ENCODE measurements around the gene MID2. TPM values are rescaled to one million over a fixed set of nuclear protein-coding genes. Genes with fewer than 3 reads are reported as not detected.
"Not testable (repeated sequence)": the region's sequence is repeated elsewhere in the genome, so short reads cannot be mapped to it uniquely, and the experiment has no call there.

The MID2 gene
- 1 to 10 TPM; 3.2 to 3.8 TPM for total RNA-seq

DNA sequence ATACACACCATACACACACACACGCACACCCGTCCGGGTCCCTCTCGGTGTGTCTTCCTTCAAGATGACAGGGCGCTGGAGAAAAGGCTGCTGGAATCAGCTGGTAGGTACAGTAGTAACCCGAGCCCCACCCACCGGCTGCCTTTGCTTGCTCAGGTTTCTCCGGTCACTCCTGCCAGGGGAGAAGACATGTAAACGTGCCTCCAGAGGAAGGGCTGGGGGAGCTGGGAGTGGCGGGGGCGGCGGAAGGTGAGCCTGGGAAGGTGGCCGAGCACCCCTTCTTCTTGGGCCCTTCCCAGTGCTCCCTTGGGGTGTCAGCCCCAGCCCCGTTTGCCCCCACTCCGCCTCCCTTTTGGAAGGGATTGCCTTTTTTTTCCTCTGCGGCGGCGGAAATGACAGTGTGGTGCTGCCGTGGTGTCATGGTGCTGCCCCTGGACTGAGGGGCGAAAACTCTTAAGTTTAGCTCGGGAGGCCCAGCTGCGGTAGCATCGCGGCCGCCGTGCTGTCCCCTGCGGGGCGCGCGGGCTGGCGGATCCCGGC, at the start of gene MID2:
Gene MID2, plus strand, starts transcription at position 169 of the 540 bp plus-strand sequence. CDS start 561 bp downstream, outside the sequence.
- Mint-ChIP-seq H3K9me3 (ENCODE audit: low read depth) (no peaks in the 10 kb centered on the region), H3K36me3 (peaks cover 2% of the 10 kb centered on the region), H3K27ac (peak within 1 kb of the TSS; percentile 68), H3K4me3 (peak within 1 kb of the TSS; percentile 70), H3K27me3 (peaks cover 3% of the 10 kb centered on the region), H3K4me1 (peaks cover 20% of the 10 kb centered on the region)
- CTCF ChIA-PET = interaction anchor here (1.8 kb wide), 1 partner anchor 827 kb away, joined by 3 read pairs; no protein-coding TSS in a partner anchor
- peak; percentile 58 for ATAC-seq
- peak; percentile 61 for DNase-seq

DNA sequence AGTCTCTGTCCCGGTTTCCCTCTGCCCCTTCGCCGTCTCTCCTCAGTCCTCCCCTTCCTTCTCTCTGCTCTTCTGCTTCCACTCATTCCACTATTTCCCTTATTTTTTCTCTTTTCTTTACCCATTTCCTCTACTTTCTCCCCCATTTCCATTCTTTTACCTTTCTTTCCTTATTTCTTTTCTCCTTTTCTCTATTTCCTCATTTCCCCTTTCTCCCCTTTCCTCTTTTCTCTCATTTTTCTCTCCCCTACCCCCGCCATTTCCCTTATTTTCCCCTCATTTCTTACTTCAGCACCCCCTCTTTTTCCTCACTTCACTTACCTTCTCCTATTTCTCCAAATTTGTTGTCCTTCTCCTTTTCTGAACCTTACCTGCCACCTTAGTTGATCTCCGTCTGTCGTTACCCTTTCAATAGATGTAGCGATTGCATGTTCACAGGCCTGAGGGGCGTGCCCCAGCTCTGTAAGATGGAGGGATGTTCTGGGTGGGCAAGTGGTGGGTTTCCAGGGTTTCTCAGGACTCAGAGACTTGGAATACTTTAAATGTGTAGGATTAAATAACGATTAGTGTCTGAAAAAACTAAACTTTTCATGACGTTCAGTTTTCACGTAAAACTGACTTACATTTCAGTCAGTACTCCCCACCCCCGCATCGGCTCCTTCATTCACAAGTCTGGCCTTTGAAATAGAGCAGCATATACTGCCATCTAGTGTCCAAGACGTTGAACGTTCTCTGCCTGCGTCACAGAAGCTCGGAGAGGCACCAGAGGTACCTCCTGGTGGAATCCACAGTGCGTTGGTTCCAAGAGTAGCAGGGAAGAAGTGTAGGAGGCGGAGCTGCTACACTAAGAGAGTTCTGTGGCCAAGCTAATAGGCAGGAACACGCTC, 48.8 kb upstream of the MID2 start:
- Mint-ChIP-seq H3K9me3 (ENCODE audit: low read depth) (no peaks in the 10 kb centered on the region), H3K27me3 (peaks cover 3% of the 10 kb centered on the region), H3K4me3 (peak overlapping the region; percentile 78), H3K4me1 (peaks cover 7% of the 10 kb centered on the region), H3K27ac (peak overlapping the region; percentile 52), H3K36me3 (no peaks in the 10 kb centered on the region)
- ATAC-seq (peak; percentile 82), DNase-seq (peak; percentile 81)
- CTCF ChIA-PET = interaction anchor here (0.7 to 8.2 kb wide), 24 partner anchors 10 to 238 kb away, joined by 3 to 148 read pairs (median 4); partner anchors contain the start of gene PRPS1

GRCh38 chrX:107777536-107777832, 48.2 kb upstream of the MID2 start, which contains the start of gene NCBP2L:
TSS of gene NCBP2L (plus strand) at chrX:107777733. CDS start at chrX:107794221, 16,488 bp downstream.
- H3K4me1 Mint-ChIP-seq = peaks cover 7% of the 10 kb centered on the region
- H3K27me3 Mint-ChIP-seq = peaks cover 3% of the 10 kb centered on the region
- H3K27ac Mint-ChIP-seq = peak within 1 kb of the TSS; percentile 52
- ATAC-seq = no peak
- no peaks in the 10 kb centered on the region for H3K36me3 Mint-ChIP-seq
- CTCF ChIA-PET = interaction anchor here (0.7 to 8.2 kb wide), 21 partner anchors 10 to 239 kb away, joined by 3 to 148 read pairs (median 5); partner anchors contain the start of gene PRPS1
- H3K9me3 Mint-ChIP-seq (ENCODE audit: low read depth) = no peaks in the 10 kb centered on the region
- DNase-seq = no peak
- H3K4me3 Mint-ChIP-seq = peak within 1 kb of the TSS; percentile 78

GRCh38 chrX:107780525-107780924, 45.1 kb upstream of the MID2 start:
- peaks cover 7% of the 10 kb centered on the region for H3K4me1 Mint-ChIP-seq
- no peaks in the 10 kb centered on the region for H3K9me3 Mint-ChIP-seq (ENCODE audit: low read depth)
- DNase-seq (no peak), ATAC-seq (no peak)
- H3K27me3 Mint-ChIP-seq = peaks cover 5% of the 10 kb centered on the region
- CTCF ChIA-PET = interaction anchor here (1.0 to 8.2 kb wide), 2 partner anchors 125 to 329 kb away, joined by 4 to 148 read pairs; no protein-coding TSS in a partner anchor
- no peak overlapping the region for H3K27ac Mint-ChIP-seq
- no peaks in the 10 kb centered on the region for H3K36me3 Mint-ChIP-seq
- no peak overlapping the region for H3K4me3 Mint-ChIP-seq

GRCh38 chrX:107787827-107788226, 37.8 kb upstream of the MID2 start:
- ATAC-seq (no peak), DNase-seq (no peak)
- Mint-ChIP-seq H3K4me1 (no peaks in the 10 kb centered on the region), H3K9me3 (ENCODE audit: low read depth) (no peaks in the 10 kb centered on the region), H3K4me3 (no peak overlapping the region), H3K36me3 (no peaks in the 10 kb centered on the region), H3K27ac (no peak overlapping the region), H3K27me3 (peaks cover 12% of the 10 kb centered on the region)
- CTCF ChIA-PET = interaction anchor here (1.0 kb wide), 1 partner anchor 11 kb away, joined by 5 read pairs; the partner anchor contains the start of gene NCBP2L

DNA sequence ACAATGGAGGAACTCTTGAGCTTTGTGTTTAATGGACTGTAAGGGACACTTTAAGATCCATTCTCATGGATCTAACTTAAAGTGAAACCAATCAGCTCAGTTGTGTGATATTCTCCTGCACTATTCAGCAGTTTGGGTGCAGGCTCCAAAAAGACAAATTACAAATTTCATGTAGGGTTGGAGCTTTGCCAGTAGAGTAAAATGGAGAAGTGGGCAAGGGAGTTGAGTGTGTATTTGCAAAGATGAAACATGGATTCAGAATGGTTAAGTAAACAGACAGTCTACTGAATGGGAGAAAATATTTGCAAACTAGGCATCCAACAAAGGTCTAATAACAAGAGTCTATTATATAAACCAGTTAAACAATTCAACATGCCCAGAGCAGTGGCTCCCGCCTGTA, 21.2 kb upstream of the MID2 start:
- H3K36me3 Mint-ChIP-seq = no peaks in the 10 kb centered on the region
- no peaks in the 10 kb centered on the region for H3K4me1 Mint-ChIP-seq
- peaks cover 7% of the 10 kb centered on the region for H3K27me3 Mint-ChIP-seq
- ATAC-seq = no peak
- no peaks in the 10 kb centered on the region for H3K9me3 Mint-ChIP-seq (ENCODE audit: low read depth)
- no peak for DNase-seq
- H3K4me3 Mint-ChIP-seq = no peak overlapping the region
- CTCF ChIA-PET = no interaction called here
- no peak overlapping the region for H3K27ac Mint-ChIP-seq

DNA sequence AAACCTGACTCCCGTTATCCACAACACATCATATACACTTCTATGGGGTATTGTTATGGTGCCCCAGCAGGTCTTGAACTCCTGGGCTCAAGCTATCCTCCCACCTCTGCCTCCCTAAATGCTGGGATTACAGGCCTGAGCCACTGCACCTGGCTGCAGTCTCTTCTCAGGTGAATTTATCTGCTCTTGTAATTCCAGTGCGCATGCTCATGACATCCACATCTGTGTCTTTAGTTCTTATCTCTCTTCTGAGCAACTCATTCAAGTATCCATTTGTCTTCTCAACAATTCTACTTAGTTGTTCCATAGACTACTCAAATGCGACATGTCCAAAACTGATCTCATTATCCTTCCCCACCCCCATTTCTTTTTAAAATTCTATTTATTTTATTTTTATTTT, 20.5 kb upstream of the MID2 start:
- no peak for ATAC-seq
- peaks cover 7% of the 10 kb centered on the region for H3K27me3 Mint-ChIP-seq
- no peak overlapping the region for H3K27ac Mint-ChIP-seq
- no peaks in the 10 kb centered on the region for H3K36me3 Mint-ChIP-seq
- no peaks in the 10 kb centered on the region for H3K4me1 Mint-ChIP-seq
- DNase-seq = no peak
- CTCF ChIA-PET = no interaction called here
- no peak overlapping the region for H3K4me3 Mint-ChIP-seq
- H3K9me3 Mint-ChIP-seq (ENCODE audit: low read depth) = no peaks in the 10 kb centered on the region

GRCh38 chrX:107810053-107810452, 15.6 kb upstream of the MID2 start:
- DNase-seq; H3K4me1 Mint-ChIP-seq; H3K4me3 Mint-ChIP-seq; H3K27me3 Mint-ChIP-seq; CTCF ChIA-PET; ATAC-seq; H3K9me3 Mint-ChIP-seq (ENCODE audit: low read depth); H3K36me3 Mint-ChIP-seq; H3K27ac Mint-ChIP-seq: not testable (repeated sequence)

GRCh38 chrX:107818900-107819521, 6.7 kb upstream of the MID2 start:
- Mint-ChIP-seq H3K27ac (no peak overlapping the region), H3K27me3 (no peaks in the 10 kb centered on the region), H3K36me3 (peaks cover 2% of the 10 kb centered on the region), H3K4me3 (no peak overlapping the region), H3K9me3 (ENCODE audit: low read depth) (peaks cover 5% of the 10 kb centered on the region), H3K4me1 (peaks cover 3% of the 10 kb centered on the region)
- DNase-seq (no peak), ATAC-seq (no peak)
- CTCF ChIA-PET = no interaction called here

- Mint-ChIP-seq H3K9me3 (ENCODE audit: low read depth) (peaks cover 5% of the 10 kb centered on the region), H3K4me3 (no peak overlapping the region), H3K27ac (no peak overlapping the region), H3K36me3 (peaks cover 2% of the 10 kb centered on the region), H3K27me3 (peaks cover 3% of the 10 kb centered on the region), H3K4me1 (peaks cover 20% of the 10 kb centered on the region)
- CTCF ChIA-PET = no interaction called here
- DNase-seq = no peak
- ATAC-seq = no peak
Measured at GRCh38 chrX:107823042-107823441, 2.6 kb upstream of the MID2 start.

- CTCF ChIA-PET = no interaction called here
- peaks cover 2% of the 10 kb centered on the region for H3K36me3 Mint-ChIP-seq
- DNase-seq = no peak
- peaks cover 5% of the 10 kb centered on the region for H3K9me3 Mint-ChIP-seq (ENCODE audit: low read depth)
- no peak for ATAC-seq
- H3K27me3 Mint-ChIP-seq = peaks cover 3% of the 10 kb centered on the region
- peaks cover 20% of the 10 kb centered on the region for H3K4me1 Mint-ChIP-seq
- H3K27ac Mint-ChIP-seq = no peak overlapping the region
- no peak overlapping the region for H3K4me3 Mint-ChIP-seq
Measured at GRCh38 chrX:107823456-107823855, 2.2 kb upstream of the MID2 start.

DNA sequence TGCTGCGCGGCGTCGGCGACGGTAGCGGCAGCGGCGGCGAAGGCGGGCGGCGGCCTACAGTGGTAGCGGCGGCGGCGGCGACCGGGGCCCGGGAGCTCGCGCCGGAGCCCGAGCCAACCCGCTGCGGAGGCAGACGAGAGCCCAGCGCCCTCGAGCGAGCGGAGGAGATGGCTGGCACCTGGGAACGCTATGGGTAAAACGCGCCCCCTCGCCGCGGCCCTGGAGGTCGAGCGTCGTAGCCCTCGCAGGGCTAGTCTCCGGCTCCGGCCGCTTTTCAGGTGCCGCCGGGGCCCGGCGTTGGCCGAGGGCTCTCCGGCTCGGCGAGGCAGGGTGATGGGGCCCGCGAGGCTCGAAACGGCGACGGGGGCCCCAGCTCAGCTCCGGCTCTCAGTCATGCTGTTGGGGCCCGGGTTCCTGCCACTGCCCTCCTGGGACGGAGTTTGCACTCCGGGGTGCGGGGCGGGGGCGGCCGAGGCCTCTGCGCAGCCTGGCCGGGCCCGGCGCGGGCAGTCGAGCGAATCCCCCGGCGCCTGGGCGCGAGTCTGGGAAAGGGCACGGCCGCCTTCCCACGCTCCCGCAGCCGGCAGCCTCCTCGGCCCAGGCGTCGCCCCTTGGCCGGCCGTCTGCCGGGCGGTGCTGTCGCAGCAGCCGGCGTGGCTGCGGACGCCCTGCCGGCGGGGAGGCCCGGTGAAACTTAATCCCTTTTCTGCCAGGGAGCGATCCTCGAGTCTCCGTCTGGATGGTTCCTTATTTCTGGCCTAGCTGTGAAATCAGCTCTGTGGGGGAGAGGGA, 768 bp downstream of the MID2 start:
- Mint-ChIP-seq H3K27ac (no peak overlapping the region), H3K36me3 (peaks cover 2% of the 10 kb centered on the region), H3K27me3 (peaks cover 3% of the 10 kb centered on the region), H3K9me3 (ENCODE audit: low read depth) (no peaks in the 10 kb centered on the region), H3K4me1 (peaks cover 20% of the 10 kb centered on the region), H3K4me3 (peak overlapping the region; percentile 70)
- ATAC-seq (peak; percentile 75), DNase-seq (peak; percentile 41)
- CTCF ChIA-PET = interaction anchor here (1.8 kb wide), 1 partner anchor 827 kb away, joined by 3 read pairs; no protein-coding TSS in a partner anchor
